Measurements from ENCODE around the gene CTAG1A. TPM values are rescaled to one million over a fixed set of nuclear protein-coding genes. Genes with fewer than 3 reads are reported as not detected.
"Not testable (repeated sequence)": the region's sequence is repeated elsewhere in the genome, so short reads cannot be mapped to it uniquely, and the experiment has no call there.

The CTAG1A gene
- total and polyA plus RNA-seq, 9 of the 15 experiments (the other 6 are each of a cell fraction or from before 2014, with no cell fraction given) = 0.32 TPM; not detected in 8

DNA sequence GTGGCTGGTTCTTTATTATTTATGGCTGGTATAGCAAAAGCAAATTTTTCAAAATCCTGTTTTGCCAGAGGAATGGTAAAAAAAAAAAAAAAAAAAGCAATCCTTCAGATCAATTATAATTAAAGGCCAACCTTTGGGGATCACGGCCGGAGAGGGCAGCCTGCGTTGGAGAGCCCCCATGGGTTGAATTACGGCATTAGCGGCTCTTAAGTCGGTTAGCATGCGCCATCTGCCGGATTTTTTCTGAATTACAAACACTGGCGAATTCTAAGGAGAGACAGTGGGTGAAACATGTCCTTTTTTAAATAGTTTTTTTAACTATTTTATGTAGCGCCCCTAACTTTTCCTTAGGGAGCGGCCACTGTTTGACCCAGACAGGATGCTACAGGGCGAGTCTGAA, 28.7 kb downstream of the CTAG1A start:
- H3K9ac ChIP-seq (ENCODE audit: insufficient read depth in 1 of 2, low read depth in 2 of 2, low read length in 2 of 2); in situ Hi-C loops (cut with MboI); BruUV-seq (replicated peaks); H3K36me3 ChIP-seq (ENCODE audit: control insufficient read depth, insufficient read depth, low read length); H3K9me1 ChIP-seq (ENCODE audit: control insufficient read depth, insufficient read depth, low read length); CTCF ChIA-PET (ENCODE audit: low intra/inter-chr PET ratio); H3K4me3 ChIP-seq; intact Hi-C loops (cut with micrococcal nuclease); H3K27me3 ChIP-seq (ENCODE audit: control insufficient read depth in 2 of 2, insufficient read depth in 2 of 2, low read length in 2 of 2); H2AFZ ChIP-seq (ENCODE audit: low read depth, low read length); H4K20me1 ChIP-seq (replicated peaks; ENCODE audit: control insufficient read depth, insufficient read depth, low read length); POLR2A ChIA-PET; H3K4me1 ChIP-seq (replicated peaks in 1 of 2; ENCODE audit: control insufficient read depth in 2 of 2, insufficient read depth in 2 of 2, low read length in 2 of 2); DNase-seq (ENCODE audit: extremely low read depth in 1 of 4, low spot score in 3 of 4); H3K27ac ChIP-seq (ENCODE audit: extremely low read depth, low read depth, low read length); H3K4me2 ChIP-seq (ENCODE audit: insufficient read depth, low read length); H3K9me3 ChIP-seq (replicated peaks; ENCODE audit: control insufficient read depth, insufficient read depth, low read depth, low read length); H3K79me2 ChIP-seq (ENCODE audit: control insufficient read depth, insufficient read depth, low read length): not testable (repeated sequence)
- peak; percentile 71 for ATAC-seq
- FAIRE-seq = peak; percentile 95
- 0% methylated on average over 2 of the region's 12 CpGs for WGBS (ENCODE audit: insufficient coverage, low coverage, missing lambda C conversion rate)

DNA sequence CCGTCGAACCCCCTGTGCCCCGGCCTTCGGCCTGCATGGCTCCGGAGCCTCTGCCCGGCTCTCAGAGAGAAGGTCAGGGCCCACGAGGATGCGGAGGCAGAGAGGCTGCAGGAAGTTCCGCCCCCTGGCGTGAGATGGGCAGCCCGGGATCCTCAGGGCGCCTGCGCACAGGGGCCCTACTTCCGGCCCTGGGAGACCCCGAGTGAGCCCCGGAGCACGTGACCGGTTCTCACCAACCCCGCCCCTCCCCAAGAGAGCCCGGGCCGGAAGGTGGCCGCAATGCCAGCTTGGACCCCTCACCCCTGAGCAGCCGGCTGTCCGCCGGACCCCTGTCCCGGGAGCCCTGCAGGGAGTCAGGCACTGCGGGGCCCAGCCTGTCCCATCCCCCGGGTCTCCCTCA, 34.2 kb downstream of the CTAG1A start, which contains the start of gene CTAG1B:
TSS of gene CTAG1B (minus strand) at position 101 of the 400 bp plus-strand sequence. CDS start at position 37, 64 bp downstream.
- H3K4me1 ChIP-seq (replicated peaks in 1 of 2; ENCODE audit: control insufficient read depth in 2 of 2, insufficient read depth in 2 of 2, low read length in 2 of 2); H3K9me1 ChIP-seq (ENCODE audit: control insufficient read depth, insufficient read depth, low read length); FAIRE-seq; DNase-seq (ENCODE audit: extremely low read depth in 1 of 4, low spot score in 3 of 4); H3K27me3 ChIP-seq (ENCODE audit: control insufficient read depth in 2 of 2, insufficient read depth in 2 of 2, low read length in 2 of 2); H2AFZ ChIP-seq (ENCODE audit: low read depth, low read length); H3K4me3 ChIP-seq; ATAC-seq; H3K36me3 ChIP-seq (ENCODE audit: control insufficient read depth, insufficient read depth, low read length); intact Hi-C loops (cut with micrococcal nuclease); H3K27ac ChIP-seq (ENCODE audit: extremely low read depth, low read depth, low read length); H4K20me1 ChIP-seq (replicated peaks; ENCODE audit: control insufficient read depth, insufficient read depth, low read length); in situ Hi-C loops (cut with MboI); CTCF ChIA-PET (ENCODE audit: low intra/inter-chr PET ratio); H3K9ac ChIP-seq (ENCODE audit: insufficient read depth in 1 of 2, low read depth in 2 of 2, low read length in 2 of 2); POLR2A ChIA-PET; H3K79me2 ChIP-seq (ENCODE audit: control insufficient read depth, insufficient read depth, low read length); BruUV-seq (replicated peaks); H3K9me3 ChIP-seq (replicated peaks; ENCODE audit: control insufficient read depth, insufficient read depth, low read depth, low read length); H3K4me2 ChIP-seq (ENCODE audit: insufficient read depth, low read length): not testable (repeated sequence)
- no CpG with 5 or more reads among the region's 28 CpGs for WGBS (ENCODE audit: insufficient coverage, low coverage, missing lambda C conversion rate)

DNA sequence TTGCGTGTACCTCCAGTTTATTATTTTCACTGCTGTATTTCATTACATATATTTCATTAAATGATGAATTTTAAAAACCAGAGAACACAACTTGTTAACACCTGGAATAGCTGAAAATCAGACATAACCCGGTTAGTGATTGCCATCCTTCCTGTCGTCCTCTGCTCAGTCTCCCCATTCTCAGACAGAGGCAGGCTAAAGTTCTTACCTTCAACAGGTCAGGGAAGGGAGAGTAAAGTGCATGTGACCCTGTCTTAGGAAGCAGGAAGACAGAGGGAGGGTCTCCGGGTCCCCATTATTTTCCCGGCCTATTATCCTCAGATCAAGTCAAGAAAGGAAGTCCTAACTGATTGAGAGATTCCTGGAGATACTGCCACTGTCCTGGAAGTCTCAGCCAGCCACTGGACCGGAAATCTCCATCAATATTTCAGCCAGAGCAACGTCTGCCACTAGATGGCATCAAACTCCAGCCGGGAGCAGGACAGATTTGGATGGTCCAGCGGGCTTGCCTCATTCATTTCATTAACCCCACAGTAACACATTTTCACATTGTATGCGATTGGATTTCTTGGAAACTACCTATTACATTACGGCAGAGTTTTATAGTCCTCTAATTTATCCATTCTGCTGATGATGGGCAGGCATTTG, 36.0 kb downstream of the CTAG1A start:
- FAIRE-seq (peak; percentile 100), ATAC-seq (peak; percentile 87)
- POLR2A ChIA-PET; H4K20me1 ChIP-seq (replicated peaks; ENCODE audit: control insufficient read depth, insufficient read depth, low read length); H3K36me3 ChIP-seq (ENCODE audit: control insufficient read depth, insufficient read depth, low read length); DNase-seq (ENCODE audit: extremely low read depth in 1 of 4, low spot score in 3 of 4); H3K4me1 ChIP-seq (replicated peaks in 1 of 2; ENCODE audit: control insufficient read depth in 2 of 2, insufficient read depth in 2 of 2, low read length in 2 of 2); CTCF ChIA-PET (ENCODE audit: low intra/inter-chr PET ratio); intact Hi-C loops (cut with micrococcal nuclease); H2AFZ ChIP-seq (ENCODE audit: low read depth, low read length); BruUV-seq (replicated peaks); in situ Hi-C loops (cut with MboI); H3K4me3 ChIP-seq; H3K79me2 ChIP-seq (ENCODE audit: control insufficient read depth, insufficient read depth, low read length); H3K9me3 ChIP-seq (replicated peaks; ENCODE audit: control insufficient read depth, insufficient read depth, low read depth, low read length); H3K9me1 ChIP-seq (ENCODE audit: control insufficient read depth, insufficient read depth, low read length); H3K9ac ChIP-seq (ENCODE audit: insufficient read depth in 1 of 2, low read depth in 2 of 2, low read length in 2 of 2); H3K27me3 ChIP-seq (ENCODE audit: control insufficient read depth in 2 of 2, insufficient read depth in 2 of 2, low read length in 2 of 2); H3K4me2 ChIP-seq (ENCODE audit: insufficient read depth, low read length); H3K27ac ChIP-seq (ENCODE audit: extremely low read depth, low read depth, low read length): not testable (repeated sequence)
- no CpG with 5 or more reads among the region's 11 CpGs for WGBS (ENCODE audit: insufficient coverage, low coverage, missing lambda C conversion rate)

DNA sequence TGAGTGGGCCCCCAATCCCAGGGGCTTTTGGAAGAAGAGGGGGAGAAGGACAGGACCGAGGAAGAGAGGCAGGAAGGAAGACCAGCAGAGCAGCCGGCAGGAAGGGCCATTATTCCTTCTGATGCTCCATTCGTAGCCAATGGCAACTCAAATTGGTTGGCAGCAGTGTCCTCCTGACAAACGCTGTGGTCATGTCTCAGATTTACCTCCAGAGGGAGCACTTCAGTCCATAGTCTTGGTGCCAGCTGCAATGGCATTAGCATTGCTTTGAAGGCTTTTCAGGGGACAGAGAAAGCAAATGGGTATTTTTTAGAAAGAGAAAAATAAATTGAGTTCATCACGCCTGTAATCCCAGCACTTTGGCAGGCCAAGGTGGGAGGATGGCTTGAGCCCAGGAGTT, 44.0 kb downstream of the CTAG1A start:
- H3K9me1 ChIP-seq (ENCODE audit: control insufficient read depth, insufficient read depth, low read length); in situ Hi-C loops (cut with MboI); CTCF ChIA-PET (ENCODE audit: low intra/inter-chr PET ratio); H3K4me3 ChIP-seq; H4K20me1 ChIP-seq (replicated peaks; ENCODE audit: control insufficient read depth, insufficient read depth, low read length); BruUV-seq (replicated peaks); DNase-seq (ENCODE audit: extremely low read depth in 1 of 4, low spot score in 3 of 4); H3K9ac ChIP-seq (ENCODE audit: insufficient read depth in 1 of 2, low read depth in 2 of 2, low read length in 2 of 2); FAIRE-seq; intact Hi-C loops (cut with micrococcal nuclease); H3K79me2 ChIP-seq (ENCODE audit: control insufficient read depth, insufficient read depth, low read length); H3K36me3 ChIP-seq (ENCODE audit: control insufficient read depth, insufficient read depth, low read length); H3K27ac ChIP-seq (ENCODE audit: extremely low read depth, low read depth, low read length); H3K4me2 ChIP-seq (ENCODE audit: insufficient read depth, low read length); H3K4me1 ChIP-seq (replicated peaks in 1 of 2; ENCODE audit: control insufficient read depth in 2 of 2, insufficient read depth in 2 of 2, low read length in 2 of 2); H3K27me3 ChIP-seq (ENCODE audit: control insufficient read depth in 2 of 2, insufficient read depth in 2 of 2, low read length in 2 of 2); H2AFZ ChIP-seq (ENCODE audit: low read depth, low read length); H3K9me3 ChIP-seq (replicated peaks; ENCODE audit: control insufficient read depth, insufficient read depth, low read depth, low read length); POLR2A ChIA-PET: not testable (repeated sequence)
- peak; percentile 84 for ATAC-seq
- no CpG with 5 or more reads among the region's 5 CpGs for WGBS (ENCODE audit: insufficient coverage, low coverage, missing lambda C conversion rate)
